Caco-2 (cell line): ENCODE data around the gene IRX2. TPM values are rescaled to one million over a fixed set of nuclear protein-coding genes. Genes with fewer than 3 reads are reported as not detected.

Experiments
- BruUV-seq: library from RNA; stranded (reverse); fragments of 400-500 nt; replicated peaks from 2 replicates; lab custom pipeline; 2021; lab: Mats Ljungman, UMichigan
- CTCF ChIA-PET: fragments of 300-600 bp; sonication (Branson Sonifier 250); formaldehyde crosslinking; loops from one replicate; lab custom pipeline; 2022; ENCODE audit warnings: antibody characterized with exemption; lab: Charles Lee
- POLR2A ChIA-PET: fragments of 300-600 bp; sonication (Branson Sonifier 250); formaldehyde crosslinking; loops from one replicate; lab custom pipeline; 2022; ENCODE audit warnings: antibody characterized with exemption; lab: Charles Lee
- DNase-seq, 2 experiments: peaks; one replicate each; pipeline versions ENCODE4 v3.0.0 to v3.0.0-alpha.2; 2020 to 2022
- H3K27me3 ChIP-seq: replicated peaks from 2 replicates; pipeline ENCODE4 v1.6.0; 2011; ENCODE audit warnings: low read length; ENCODE audit not compliant: control insufficient read depth, insufficient read depth
- H3K36me3 ChIP-seq: 2 replicates; pipeline ENCODE4 v1.5.1; 2011; ENCODE audit warnings: low read length; ENCODE audit not compliant: control insufficient read depth, insufficient read depth
- H3K4me1 ChIP-seq: fragments of 250-450 bp; sonication (Bioruptor Pico); 2 replicates; pipeline ENCODE4 v1.5.1; 2020; ENCODE audit warnings: mild to moderate bottlenecking
- H3K4me3 ChIP-seq: 2 replicates; pipeline ENCODE4 v1.5.1; 2011; ENCODE audit warnings: low read depth, mild to moderate bottlenecking, control low read depth, low read length
- H3K9me3 ChIP-seq: fragments of 250-450 bp; sonication (Bioruptor Pico); 2 replicates; pipeline ENCODE4 v1.5.1; 2020; ENCODE audit warnings: mild to moderate bottlenecking, moderate library complexity
- H3K27ac Mint-ChIP-seq: one replicate; pipeline ENCODE4 v1.8.0; 2022; ENCODE audit warnings: mixed read lengths; ENCODE audit not compliant: unreplicated experiment
- H3K27me3 Mint-ChIP-seq: one replicate; pipeline ENCODE4 v1.8.0; 2022; ENCODE audit warnings: mixed read lengths; ENCODE audit not compliant: insufficient read depth, unreplicated experiment
- H3K36me3 Mint-ChIP-seq: one replicate; pipeline ENCODE4 v1.8.0; 2022; ENCODE audit warnings: mild to moderate bottlenecking, mixed read lengths; ENCODE audit not compliant: insufficient read depth, unreplicated experiment
- H3K4me1 Mint-ChIP-seq: one replicate; pipeline ENCODE4 v1.8.0; 2022; ENCODE audit warnings: low read depth, mixed read lengths; ENCODE audit not compliant: unreplicated experiment
- H3K4me3 Mint-ChIP-seq: one replicate; pipeline ENCODE4 v1.8.0; 2022; ENCODE audit warnings: mild to moderate bottlenecking, moderate library complexity, mixed read lengths; ENCODE audit not compliant: unreplicated experiment
- H3K9me3 Mint-ChIP-seq: one replicate; pipeline ENCODE4 v1.8.0; 2022; ENCODE audit warnings: mixed read lengths; ENCODE audit not compliant: unreplicated experiment
- CTCF ChIP-seq, 2 experiments: fragments of 200-600 bp in 1 of 2; IDR thresholded peaks; 1 replicate in 1 of 2; 2 replicates in 1 of 2; pipeline versions ENCODE4 v1.5.1 to v1.8.0; 2011 to 2022; ENCODE audit warnings: antibody characterized with exemption in 1 of 2, control low read depth in 1 of 2, inconsistent platforms in 1 of 2, low read depth in 1 of 2, low read length in 1 of 2, mild to moderate bottlenecking in 1 of 2, moderate library complexity in 1 of 2; ENCODE audit not compliant: insufficient read depth in 1 of 2, severe bottlenecking in 1 of 2, unreplicated experiment in 1 of 2
- intact Hi-C: fragments of 100-400 bp; cut with micrococcal nuclease; formaldehyde crosslinking; loops from one replicate; pipeline ENCODE4 v1.10.0; 2022; ENCODE audit not compliant: unreplicated experiment
- total RNA-seq: library from RNA; stranded (reverse); gene quantifications from 2 replicates; pipeline ENCODE4 v1.2.3, GENCODE V29; 2022

Gene IRX2
- total RNA-seq, 1 experiment from 2014 or later: 44.1 TPM

DNA sequence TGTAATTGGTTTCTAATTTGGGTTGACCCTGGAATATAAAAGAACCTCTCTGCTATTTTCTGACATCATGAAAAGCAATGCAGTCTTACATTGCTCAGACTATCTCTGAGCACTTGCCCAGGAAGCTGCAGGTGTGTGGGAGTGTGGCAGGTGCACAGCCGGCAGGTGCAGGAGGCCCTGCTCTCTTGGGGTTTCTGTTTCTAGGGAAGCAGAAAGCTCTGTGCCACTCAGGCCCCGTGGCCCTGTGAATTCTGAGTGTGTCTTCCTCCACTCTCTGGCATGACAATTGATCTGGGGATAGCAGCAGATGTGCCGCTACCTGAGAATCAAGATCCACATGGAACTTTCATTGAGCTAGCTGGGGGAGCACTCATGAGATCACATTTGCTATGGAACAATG is 45.7 kb upstream of the IRX2 start:
- Mint-ChIP-seq H3K4me3 (no peak overlapping the region), H3K27ac (no peak overlapping the region), H3K36me3 (no peaks in the 10 kb centered on the region), H3K4me1 (peaks cover 5% of the 10 kb centered on the region), H3K9me3 (peaks cover 9% of the 10 kb centered on the region), H3K27me3 (no peaks in the 10 kb centered on the region)
- intact Hi-C loops: no loop called here
- no peak overlapping the region for H3K4me3 ChIP-seq
- no TSS peak for BruUV-seq
- H3K9me3 ChIP-seq: peaks cover 5% of the 10 kb centered on the region; the same call in 1 of the 2 replicates
- ChIA-PET POLR2A (no interaction called here), CTCF (no interaction called here)
- no peak for TF ChIP-seq CTCF (IDR thresholded peaks at IDR 0.05; ENCODE audit: insufficient read depth in 1 of 2, low read depth in 1 of 2, low read length in 1 of 2, severe bottlenecking in 1 of 2, unreplicated experiment in 1 of 2)
- DNase-seq: no peak
- peaks cover 7% of the 10 kb centered on the region for H3K4me1 ChIP-seq
- no peaks in the 10 kb centered on the region for H3K27me3 ChIP-seq
- H3K36me3 ChIP-seq: no peaks in the 10 kb centered on the region

GRCh38 chr5:2783223-2783622 is 31.7 kb upstream of the IRX2 start:
- ChIA-PET CTCF (no interaction called here), POLR2A (no interaction called here)
- H3K4me3 ChIP-seq: no peak overlapping the region
- DNase-seq: no peak
- intact Hi-C loops: no loop called here
- BruUV-seq: no TSS peak
- Mint-ChIP-seq H3K9me3 (peaks cover 19% of the 10 kb centered on the region), H3K4me3 (no peak overlapping the region), H3K4me1 (peaks cover 24% of the 10 kb centered on the region), H3K27ac (no peak overlapping the region), H3K36me3 (peaks cover 10% of the 10 kb centered on the region), H3K27me3 (no peaks in the 10 kb centered on the region)
- no peaks in the 10 kb centered on the region for H3K27me3 ChIP-seq
- H3K9me3 ChIP-seq: peaks cover 16% of the 10 kb centered on the region
- no peak for TF ChIP-seq CTCF (IDR thresholded peaks at IDR 0.05; ENCODE audit: insufficient read depth in 1 of 2, low read depth in 1 of 2, low read length in 1 of 2, severe bottlenecking in 1 of 2, unreplicated experiment in 1 of 2)
- H3K36me3 ChIP-seq: no peaks in the 10 kb centered on the region
- peaks cover 21% of the 10 kb centered on the region for H3K4me1 ChIP-seq

GRCh38 chr5:2782658-2783057 is 31.2 kb upstream of the IRX2 start:
- Mint-ChIP-seq H3K9me3 (peaks cover 21% of the 10 kb centered on the region), H3K4me1 (peaks cover 26% of the 10 kb centered on the region), H3K27me3 (no peaks in the 10 kb centered on the region), H3K36me3 (peaks cover 10% of the 10 kb centered on the region), H3K4me3 (no peak overlapping the region), H3K27ac (no peak overlapping the region)
- TF ChIP-seq CTCF (IDR thresholded peaks at IDR 0.05; ENCODE audit: insufficient read depth in 1 of 2, low read depth in 1 of 2, low read length in 1 of 2, severe bottlenecking in 1 of 2, unreplicated experiment in 1 of 2): no peak
- POLR2A ChIA-PET: no interaction called here
- CTCF ChIA-PET: no interaction called here
- peaks cover 21% of the 10 kb centered on the region for H3K4me1 ChIP-seq
- intact Hi-C loops: no loop called here
- no peaks in the 10 kb centered on the region for H3K36me3 ChIP-seq
- no peaks in the 10 kb centered on the region for H3K27me3 ChIP-seq
- peaks cover 16% of the 10 kb centered on the region for H3K9me3 ChIP-seq
- BruUV-seq: no TSS peak
- DNase-seq: no peak
- no peak overlapping the region for H3K4me3 ChIP-seq
